SK-N-MC (cell line): ENCODE measurements around the gene TNRC6C.

Source experiments
- EZH2 ChIP-seq: fragments of 200-600 bp; sonication (generic); IDR thresholded peaks from one replicate; pipeline ENCODE4 v1.6.1; 2017; ENCODE audit warnings: antibody characterized with exemption
- POLR2AphosphoS5 ChIP-seq: IDR thresholded peaks from 2 replicates; pipeline ENCODE4 v1.6.1; 2012; ENCODE audit warnings: mild to moderate bottlenecking, low read depth, low read length, borderline replicate concordance

GRCh38 chr17:77936881-77937280 lies 21.6 kb upstream of the TNRC6C start:
- no peak for TF ChIP-seq POLR2AphosphoS5
- no peak for TF ChIP-seq EZH2
